WERI-Rb-1 (cell line): ENCODE results near the gene DPP10.

Experiments used
- DNase-seq: peaks from one replicate; pipeline ENCODE4 v3.0.0-alpha.2; 2020
- H3K27ac ChIP-seq: fragments of 250-450 bp; sonication (Bioruptor Pico); 2 replicates; pipeline ENCODE4 v1.5.1; 2020; ENCODE audit warnings: mild to moderate bottlenecking, moderate library complexity
- H3K27me3 ChIP-seq: fragments of 250-450 bp; sonication (Bioruptor Pico); 2 replicates; pipeline ENCODE4 v1.5.1; 2021; ENCODE audit warnings: mild to moderate bottlenecking, low read depth, moderate library complexity; ENCODE audit not compliant: insufficient read depth, severe bottlenecking
- H3K36me3 ChIP-seq: fragments of 250-450 bp; sonication (Bioruptor Pico); 2 replicates; pipeline ENCODE4 v1.5.1; 2020; ENCODE audit warnings: mild to moderate bottlenecking, moderate library complexity
- H3K4me3 ChIP-seq: 2 replicates; pipeline ENCODE4 v1.5.1; 2011; ENCODE audit warnings: low read depth, mild to moderate bottlenecking, control low read depth, low read length
- H3K9me3 ChIP-seq: fragments of 250-450 bp; sonication (Bioruptor Pico); 2 replicates; pipeline ENCODE4 v1.5.1; 2021; ENCODE audit warnings: mild to moderate bottlenecking, moderate library complexity; ENCODE audit not compliant: severe bottlenecking
- TF ChIP-seq, protein P1 (sequence below): IDR thresholded peaks from 2 replicates; pipeline ENCODE4 v1.5.1; 2011; ENCODE audit warnings: low read depth, mild to moderate bottlenecking, control low read depth, inconsistent platforms, low read length

DPP10 gene

DNA sequence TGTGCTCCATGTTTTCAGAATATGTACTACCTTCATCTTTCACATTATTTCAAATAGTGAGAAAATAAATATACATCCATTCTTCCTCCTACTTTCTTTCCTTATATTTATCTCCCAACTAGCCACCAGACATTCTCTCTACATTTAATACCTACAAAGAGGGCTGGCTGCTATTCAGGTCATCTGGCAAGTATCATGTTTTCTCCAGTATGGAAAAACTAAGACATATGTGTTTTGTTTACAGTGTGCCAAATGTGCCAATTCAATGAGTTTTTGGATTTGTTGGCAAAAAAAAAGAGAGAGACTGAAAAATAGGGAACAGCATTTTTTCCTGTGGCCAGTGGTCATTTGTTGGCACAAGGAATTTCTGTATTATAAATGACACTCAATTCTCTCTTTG, 1207.3 kb downstream of the DPP10 start:
- TF ChIP-seq, protein P1, sequence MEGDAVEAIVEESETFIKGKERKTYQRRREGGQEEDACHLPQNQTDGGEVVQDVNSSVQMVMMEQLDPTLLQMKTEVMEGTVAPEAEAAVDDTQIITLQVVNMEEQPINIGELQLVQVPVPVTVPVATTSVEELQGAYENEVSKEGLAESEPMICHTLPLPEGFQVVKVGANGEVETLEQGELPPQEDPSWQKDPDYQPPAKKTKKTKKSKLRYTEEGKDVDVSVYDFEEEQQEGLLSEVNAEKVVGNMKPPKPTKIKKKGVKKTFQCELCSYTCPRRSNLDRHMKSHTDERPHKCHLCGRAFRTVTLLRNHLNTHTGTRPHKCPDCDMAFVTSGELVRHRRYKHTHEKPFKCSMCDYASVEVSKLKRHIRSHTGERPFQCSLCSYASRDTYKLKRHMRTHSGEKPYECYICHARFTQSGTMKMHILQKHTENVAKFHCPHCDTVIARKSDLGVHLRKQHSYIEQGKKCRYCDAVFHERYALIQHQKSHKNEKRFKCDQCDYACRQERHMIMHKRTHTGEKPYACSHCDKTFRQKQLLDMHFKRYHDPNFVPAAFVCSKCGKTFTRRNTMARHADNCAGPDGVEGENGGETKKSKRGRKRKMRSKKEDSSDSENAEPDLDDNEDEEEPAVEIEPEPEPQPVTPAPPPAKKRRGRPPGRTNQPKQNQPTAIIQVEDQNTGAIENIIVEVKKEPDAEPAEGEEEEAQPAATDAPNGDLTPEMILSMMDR: no peak
- Histone ChIP-seq H3K9me3 (no peaks in the 10 kb centered on the region), H3K36me3 (no peaks in the 10 kb centered on the region; the same call in 1 of the 2 replicates), H3K27me3 (no peaks in the 10 kb centered on the region), H3K4me3 (no peak overlapping the region), H3K27ac (no peak overlapping the region)
- no peak for DNase-seq

DNA sequence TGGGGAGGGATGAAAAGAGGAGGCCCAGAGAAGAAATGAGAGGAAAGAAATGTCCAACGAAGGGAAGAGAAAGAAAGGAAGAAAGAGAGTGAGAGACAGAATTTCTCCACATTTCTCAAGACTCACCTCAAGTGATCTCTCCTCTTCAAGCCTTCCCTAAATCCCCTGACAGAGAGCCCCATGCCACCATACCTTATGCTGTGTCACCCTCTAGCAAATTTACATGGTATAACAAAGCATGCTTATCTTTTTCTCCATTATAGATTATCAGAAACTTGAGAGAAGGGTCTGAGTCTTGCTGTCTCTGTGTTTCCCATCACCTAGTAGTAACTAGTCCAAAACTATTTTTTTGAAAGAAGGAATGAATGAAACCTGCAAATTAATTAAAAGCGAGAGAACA, 1208.4 kb downstream of the DPP10 start:
- Histone ChIP-seq H3K9me3 (no peaks in the 10 kb centered on the region), H3K4me3 (no peak overlapping the region), H3K27ac (no peak overlapping the region), H3K36me3 (no peaks in the 10 kb centered on the region; the same call in 1 of the 2 replicates), H3K27me3 (no peaks in the 10 kb centered on the region)
- DNase-seq: no peak
- TF ChIP-seq, protein P1: no peak

DNA sequence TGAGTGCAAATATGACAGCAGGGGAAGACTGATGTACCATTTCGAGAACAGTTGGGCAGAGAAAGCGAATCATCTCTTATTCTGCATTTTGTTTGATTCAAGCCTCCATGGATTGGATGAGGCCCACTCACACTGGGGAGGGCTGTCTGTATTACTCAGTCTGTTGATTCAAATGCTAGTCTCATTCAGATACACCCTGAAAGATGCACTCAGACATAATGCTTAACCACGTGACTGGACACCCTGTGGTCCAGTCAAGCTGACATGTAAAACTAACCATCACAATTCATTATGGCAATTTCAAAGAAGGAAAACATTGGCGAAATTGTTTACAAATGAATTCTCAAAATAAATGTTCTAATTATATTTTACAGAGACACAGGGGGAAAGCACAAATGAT, 1210.2 kb downstream of the DPP10 start:
- H3K9me3 ChIP-seq: no peaks in the 10 kb centered on the region
- TF ChIP-seq, protein P1: no peak
- no peak overlapping the region for H3K4me3 ChIP-seq
- DNase-seq: no peak
- no peaks in the 10 kb centered on the region for H3K27me3 ChIP-seq
- H3K36me3 ChIP-seq: no peaks in the 10 kb centered on the region; the same call in 1 of the 2 replicates
- no peak overlapping the region for H3K27ac ChIP-seq

DNA sequence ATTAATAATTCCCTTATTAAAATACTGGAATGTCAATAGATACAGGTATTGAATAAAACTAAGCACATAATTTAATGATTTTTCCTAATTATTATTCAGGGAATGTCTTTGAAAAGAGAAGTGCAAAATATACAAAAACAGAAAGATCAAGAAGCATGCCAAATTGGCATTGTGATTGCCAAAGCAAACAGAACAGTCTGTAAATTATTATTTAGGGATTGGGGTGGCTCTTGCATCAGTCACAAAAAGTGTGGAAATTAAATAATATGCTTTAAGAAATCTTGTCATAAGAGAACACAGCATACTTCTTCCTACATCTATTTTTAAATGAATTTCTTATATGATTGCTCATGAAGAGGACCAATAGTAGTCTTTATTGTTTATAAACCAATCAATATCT, 1211.9 kb downstream of the DPP10 start:
- H3K9me3 ChIP-seq: no peaks in the 10 kb centered on the region

DNA sequence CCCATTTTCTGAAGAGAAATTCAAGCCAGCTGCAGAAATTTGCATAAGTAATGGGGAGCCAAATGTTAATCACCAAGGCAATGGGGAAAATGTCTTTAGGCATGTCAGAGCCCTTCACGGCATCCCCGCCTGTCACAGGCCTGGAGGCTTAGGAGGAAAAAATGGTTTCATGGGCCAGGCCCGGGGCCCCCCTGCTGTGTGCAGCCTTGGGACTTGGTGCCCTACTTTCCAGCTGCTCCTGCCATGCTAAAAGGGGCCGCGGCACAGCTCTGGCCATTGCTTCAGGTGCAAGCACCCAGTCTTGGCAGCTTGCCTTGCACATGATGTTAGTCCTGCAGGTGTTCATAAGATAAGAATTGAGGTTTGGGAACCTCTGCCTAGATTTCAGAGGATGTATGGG, 1235.7 kb downstream of the DPP10 start:
- no peak overlapping the region for H3K4me3 ChIP-seq
- peak; percentile 8 for DNase-seq
- TF ChIP-seq, protein P1: no peak
- H3K9me3 ChIP-seq: peaks cover 3% of the 10 kb centered on the region
- no peak overlapping the region for H3K27ac ChIP-seq
- H3K36me3 ChIP-seq: peaks cover 7% of the 10 kb centered on the region; the same call in 1 of the 2 replicates
- no peaks in the 10 kb centered on the region for H3K27me3 ChIP-seq

More for the DNA sequence above, 1211.9 kb downstream of the DPP10 start:
- Histone ChIP-seq H3K27me3 (no peaks in the 10 kb centered on the region), H3K27ac (no peak overlapping the region), H3K4me3 (no peak overlapping the region), H3K36me3 (no peaks in the 10 kb centered on the region; the same call in 1 of the 2 replicates)
- no peak for DNase-seq
- TF ChIP-seq, protein P1: no peak

DNA sequence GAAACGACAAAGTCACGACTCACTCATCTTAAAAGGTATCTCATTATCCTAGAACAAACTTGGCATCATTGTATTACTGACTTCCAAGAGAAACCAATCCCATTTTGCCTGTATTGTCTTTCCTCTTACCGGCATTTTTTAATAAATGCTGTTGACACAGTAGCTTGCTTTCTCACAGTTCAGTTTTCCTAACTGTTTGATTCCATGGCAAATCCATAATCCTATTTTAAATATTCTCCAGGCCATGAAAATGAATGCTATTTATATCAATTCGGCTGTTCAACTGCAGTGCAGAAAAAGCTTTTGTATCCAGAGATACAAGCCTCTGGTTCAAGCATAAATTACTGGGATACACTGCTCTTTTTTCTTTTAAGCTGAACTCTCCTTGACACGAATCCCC, 1241.9 kb downstream of the DPP10 start:
- no peaks in the 10 kb centered on the region for H3K36me3 ChIP-seq
- H3K9me3 ChIP-seq: no peaks in the 10 kb centered on the region
- DNase-seq: no peak
- TF ChIP-seq, protein P1: no peak
- H3K4me3 ChIP-seq: no peak overlapping the region
- no peaks in the 10 kb centered on the region for H3K27me3 ChIP-seq
- no peak overlapping the region for H3K27ac ChIP-seq
